GM21447 (cell line): ENCODE results near the gene TRIM73.
"Not testable (repeated sequence)": the region's sequence is repeated elsewhere in the genome, so short reads cannot be mapped to it uniquely, and the experiment has no call there.

Source experiments
- ATAC-seq: cut with Tn5 transposase; IDR thresholded peaks from one replicate; pipeline ENCODE4 v1.9.1; 2021; ENCODE audit not compliant: unreplicated experiment

The TRIM73 gene

GRCh38 chr7:75395329-75395728 is at the start of gene TRIM73:
Gene TRIM73, plus strand, starts transcription at chr7:75395629. Its CDS starts 3,305 bp downstream, at chr7:75398934.
- ATAC-seq: not testable (repeated sequence)

GRCh38 chr7:75358671-75359541 is 36.5 kb upstream of the TRIM73 start:
- peak; percentile 74 for ATAC-seq

DNA sequence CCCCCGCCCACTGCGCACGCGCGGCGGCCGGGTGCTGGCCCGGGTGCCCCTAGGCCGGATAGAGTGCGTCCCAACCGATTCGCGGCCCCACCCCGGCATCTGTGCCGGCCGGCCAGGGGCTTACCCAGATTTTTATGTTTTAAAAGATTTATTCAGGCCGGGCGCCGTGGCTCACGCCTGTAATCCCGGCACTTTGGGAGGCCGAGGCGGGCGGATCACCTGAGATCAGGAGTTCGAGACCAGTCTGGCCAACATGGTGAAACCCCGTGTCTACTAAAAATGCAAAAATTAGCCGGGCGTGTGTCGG is 35.9 kb upstream of the TRIM73 start:
- not testable (repeated sequence) for ATAC-seq

DNA sequence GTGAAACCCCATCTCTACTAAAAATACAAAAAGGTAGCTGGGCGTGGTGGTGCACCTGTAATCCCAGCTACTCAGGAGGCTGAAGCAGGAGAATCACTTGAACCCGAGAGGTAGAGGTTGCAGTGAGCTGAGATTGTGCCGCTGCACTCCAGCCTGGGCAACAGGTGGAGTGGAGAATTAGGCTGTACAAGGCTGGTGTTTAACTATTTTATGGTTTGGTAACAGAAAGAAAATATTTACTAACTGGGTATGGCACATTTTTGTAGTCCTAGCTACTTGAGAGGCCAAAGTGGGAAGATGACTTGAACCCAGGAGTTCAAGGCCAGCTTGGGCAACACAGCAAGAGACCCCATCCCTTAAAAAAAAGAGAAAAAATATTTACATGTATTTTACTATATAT is 31.4 kb upstream of the TRIM73 start:
- ATAC-seq: not testable (repeated sequence)

DNA sequence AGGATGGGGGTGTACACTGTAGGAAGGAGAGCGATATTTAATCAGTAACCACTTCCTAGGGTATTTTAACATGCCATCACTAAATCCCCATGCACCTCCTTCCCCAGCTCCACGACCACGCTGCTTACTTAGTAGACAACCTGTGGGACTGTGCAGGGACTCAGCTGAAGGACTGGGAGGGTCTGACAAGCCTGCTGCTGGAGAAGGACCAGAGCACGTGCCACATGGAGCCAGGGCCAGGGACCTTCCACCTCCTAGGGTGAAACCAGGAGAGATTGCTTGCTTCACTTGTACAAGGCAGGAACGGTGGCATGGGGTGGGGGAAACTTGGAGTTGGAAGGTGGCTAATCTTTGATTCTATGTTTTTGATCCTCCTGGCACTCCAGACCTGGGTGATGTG is 28.8 kb upstream of the TRIM73 start:
- not testable (repeated sequence) for ATAC-seq

DNA sequence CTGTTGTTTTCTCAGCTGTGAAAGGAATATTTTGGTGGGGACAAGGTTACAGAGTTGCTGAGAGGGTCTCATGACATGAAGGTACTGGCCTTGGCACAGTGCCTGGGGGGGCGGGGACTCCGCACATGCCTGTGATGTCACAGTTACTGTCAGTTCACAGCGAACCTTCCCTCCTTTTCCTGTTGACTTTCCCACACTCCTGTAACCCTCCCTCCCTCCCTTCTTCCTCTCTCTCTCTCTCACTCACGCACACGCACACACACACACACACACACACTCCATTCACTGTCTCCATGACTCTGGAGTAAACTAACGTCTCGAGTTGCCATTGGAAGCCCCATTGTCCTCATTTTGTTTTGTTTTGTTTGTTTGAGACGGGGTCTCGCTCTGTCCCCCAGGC is 28.1 kb upstream of the TRIM73 start:
- ATAC-seq: not testable (repeated sequence)

DNA sequence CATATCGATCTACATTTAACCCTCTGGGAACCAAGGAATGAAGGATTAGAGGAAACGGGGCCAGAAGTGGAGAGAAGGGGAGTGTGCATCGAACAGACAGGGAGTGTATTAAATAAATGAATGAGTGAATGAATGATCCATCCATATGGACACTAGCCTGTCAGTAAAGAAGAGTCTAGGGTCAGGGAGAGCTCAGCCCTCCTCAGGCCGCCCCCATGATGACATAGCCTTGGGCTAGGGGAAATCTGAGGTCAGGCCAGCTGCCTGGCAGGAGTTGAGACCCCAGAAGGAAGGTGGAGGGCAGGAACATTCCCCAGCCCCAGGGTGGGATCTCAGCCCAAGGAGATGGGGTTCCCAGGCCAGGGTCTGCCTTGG is 21.3 kb upstream of the TRIM73 start:
- ATAC-seq: not testable (repeated sequence)

DNA sequence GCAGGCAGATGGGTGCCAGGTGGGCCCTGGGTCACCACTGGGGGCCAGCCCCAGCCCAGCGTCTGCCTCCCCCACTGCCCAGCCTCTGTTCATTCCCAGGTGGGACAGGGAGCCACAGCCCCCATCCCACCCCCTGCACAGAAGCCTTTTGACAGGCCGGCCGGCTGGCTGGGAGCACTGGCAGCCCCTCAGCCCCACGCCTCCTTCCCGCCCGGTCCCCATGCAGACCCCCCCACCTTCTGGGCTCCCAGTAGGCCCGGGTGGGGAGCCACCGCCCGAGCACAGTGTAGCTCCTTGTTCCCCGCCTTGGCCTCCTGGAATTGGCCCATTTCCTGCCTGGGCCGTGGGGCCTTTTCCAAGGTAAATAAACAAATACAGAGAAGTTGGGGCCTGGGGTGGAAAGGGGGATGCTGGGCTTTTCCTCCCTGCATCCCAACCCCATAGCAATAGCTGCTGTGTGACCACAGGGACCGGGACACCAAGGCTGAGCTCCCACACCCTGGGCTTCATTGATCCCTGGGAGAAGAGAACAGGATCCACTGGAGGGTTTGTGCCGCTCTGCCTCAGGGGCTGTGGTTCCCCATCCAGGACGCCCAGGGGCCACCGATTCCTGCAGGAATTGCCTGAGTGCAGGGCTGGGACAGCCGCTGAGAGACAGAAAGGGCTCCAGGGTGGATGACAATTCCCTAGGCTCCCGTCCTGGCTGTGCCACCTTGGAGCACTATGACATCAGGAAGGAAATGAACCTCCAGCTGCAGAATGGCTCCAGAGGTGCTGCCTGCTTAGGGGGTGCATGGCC is 20.7 kb upstream of the TRIM73 start:
- ATAC-seq: not testable (repeated sequence)

- not testable (repeated sequence) for ATAC-seq
These were observed 2.2 kb upstream of the TRIM73 start for GRCh38 chr7:75393194-75393593.

- not testable (repeated sequence) for ATAC-seq
These were observed 2.4 kb downstream of the TRIM73 start for GRCh38 chr7:75397865-75398264.

DNA sequence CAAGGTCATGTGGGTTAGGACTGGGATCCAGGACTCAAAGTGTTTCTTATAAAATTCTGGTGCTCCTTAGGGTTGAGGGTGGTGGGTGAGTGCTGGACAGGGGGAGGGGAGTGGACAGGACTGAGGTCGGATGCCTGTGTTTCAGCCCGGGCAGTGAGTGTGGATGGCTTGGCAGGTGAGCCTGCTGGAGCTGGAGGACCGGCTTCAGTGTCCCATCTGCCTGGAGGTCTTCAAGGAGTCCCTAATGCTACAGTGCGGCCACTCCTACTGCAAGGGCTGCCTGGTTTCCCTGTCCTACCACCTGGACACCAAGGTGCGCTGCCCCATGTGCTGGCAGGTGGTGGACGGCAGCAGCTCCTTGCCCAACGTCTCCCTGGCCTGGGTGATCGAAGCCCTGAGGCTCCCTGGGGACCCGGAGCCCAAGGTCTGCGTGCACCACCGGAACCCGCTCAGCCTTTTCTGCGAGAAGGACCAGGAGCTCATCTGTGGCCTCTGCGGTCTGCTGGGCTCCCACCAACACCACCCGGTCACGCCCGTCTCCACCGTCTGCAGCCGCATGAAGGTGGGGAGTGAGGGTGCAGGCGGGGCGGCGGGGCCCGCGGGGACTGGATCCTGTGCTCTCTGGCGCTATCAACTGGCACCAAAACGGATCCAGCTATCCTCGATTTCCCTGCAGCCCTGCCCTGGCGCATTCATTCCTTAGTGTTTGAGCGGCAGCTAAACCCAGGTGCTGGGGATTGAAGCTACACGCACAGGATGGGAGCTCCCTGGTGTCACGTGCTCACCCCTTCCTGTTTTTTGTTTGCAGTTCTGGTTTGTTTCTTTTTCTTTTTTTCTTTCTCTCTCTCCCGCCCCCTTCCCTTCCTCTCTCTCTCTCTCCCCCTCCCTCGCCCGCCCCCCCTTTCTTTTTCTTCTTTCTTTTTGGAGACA is 3.6 kb downstream of the TRIM73 start:
- ATAC-seq: peak; percentile 56

DNA sequence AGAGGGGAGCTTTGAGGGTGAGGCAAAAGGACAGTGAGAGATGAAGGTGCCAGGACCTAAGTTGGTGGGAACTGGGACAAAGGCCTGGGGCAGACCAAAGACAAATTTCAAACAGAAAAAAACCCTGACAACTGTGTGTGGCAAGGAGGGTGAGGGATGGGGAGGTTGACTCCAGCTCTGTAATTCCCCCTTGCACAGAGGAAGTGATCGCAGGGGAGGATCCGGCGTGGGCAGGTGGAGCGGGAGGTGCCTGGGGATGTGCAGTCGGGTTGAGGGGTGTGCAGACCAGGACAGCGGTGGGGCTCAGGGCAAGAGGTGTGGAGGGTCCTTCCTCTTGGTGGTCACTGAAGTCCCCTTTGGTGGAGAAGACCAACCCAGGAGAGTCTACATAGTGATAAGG is 5.1 kb downstream of the TRIM73 start:
- not testable (repeated sequence) for ATAC-seq

DNA sequence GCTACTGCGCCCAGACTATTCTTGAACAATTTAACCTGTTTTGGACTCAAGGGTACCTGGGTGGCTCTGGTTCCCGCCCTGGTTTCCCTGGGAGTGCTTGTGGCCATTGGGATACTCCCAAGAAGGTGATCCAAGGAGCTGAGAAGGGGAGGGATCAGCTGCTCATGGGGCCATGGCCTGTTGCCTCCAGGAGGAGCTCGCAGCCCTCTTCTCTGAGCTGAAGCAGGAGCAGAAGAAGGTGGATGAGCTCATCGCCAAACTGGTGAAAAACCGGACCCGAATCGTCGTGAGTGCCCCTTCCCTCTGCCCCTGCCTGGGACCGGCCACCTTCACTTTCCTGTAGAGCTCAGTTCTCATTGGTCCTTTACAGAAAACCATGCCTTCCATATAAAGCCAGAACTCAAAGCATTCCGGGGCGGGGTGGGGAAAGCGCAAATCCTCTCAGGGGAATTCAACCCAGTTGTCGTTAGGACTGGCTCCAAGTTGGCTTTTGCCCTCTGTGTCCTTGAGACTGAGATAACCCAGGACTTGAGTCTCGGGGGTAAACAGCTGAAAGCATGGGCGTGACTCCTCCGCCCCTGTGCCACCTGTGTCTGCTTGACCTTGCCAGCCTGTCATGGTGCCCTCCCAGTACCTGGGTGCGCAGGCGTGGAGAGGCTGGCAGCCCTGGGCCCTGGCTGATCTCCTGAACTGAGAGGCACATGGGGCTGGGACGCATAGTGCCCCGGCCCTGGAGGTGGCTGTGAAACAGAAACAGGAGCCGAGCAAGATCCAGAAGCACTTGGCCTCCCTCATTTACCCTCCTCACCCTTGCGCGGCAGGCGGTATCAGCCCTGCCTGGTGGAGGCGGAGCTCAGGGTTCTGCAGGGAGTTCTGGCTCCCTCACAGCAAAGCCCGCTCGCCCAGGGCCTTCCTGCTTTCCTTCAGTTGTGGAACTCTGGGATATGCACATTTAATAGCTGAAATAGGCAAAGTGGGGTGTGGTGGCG is 8.3 kb downstream of the TRIM73 start:
- ATAC-seq: not testable (repeated sequence)

DNA sequence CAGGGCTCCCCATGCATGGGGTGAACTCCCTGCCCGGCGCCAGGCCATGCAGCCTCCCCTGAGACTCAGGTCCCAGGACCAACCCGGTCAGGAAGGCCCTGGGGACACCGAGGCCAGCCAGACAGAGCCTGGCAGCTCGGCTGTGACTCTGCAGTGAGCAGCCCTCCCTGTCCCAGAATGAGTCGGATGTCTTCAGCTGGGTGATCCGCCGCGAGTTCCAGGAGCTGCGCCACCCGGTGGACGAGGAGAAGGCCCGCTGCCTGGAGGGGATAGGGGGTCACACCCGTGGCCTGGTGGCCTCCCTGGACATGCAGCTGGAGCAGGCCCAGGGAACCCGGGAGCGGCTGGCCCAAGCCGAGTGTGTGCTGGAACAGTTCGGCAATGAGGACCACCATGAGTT is 9.2 kb downstream of the TRIM73 start:
- not testable (repeated sequence) for ATAC-seq

DNA sequence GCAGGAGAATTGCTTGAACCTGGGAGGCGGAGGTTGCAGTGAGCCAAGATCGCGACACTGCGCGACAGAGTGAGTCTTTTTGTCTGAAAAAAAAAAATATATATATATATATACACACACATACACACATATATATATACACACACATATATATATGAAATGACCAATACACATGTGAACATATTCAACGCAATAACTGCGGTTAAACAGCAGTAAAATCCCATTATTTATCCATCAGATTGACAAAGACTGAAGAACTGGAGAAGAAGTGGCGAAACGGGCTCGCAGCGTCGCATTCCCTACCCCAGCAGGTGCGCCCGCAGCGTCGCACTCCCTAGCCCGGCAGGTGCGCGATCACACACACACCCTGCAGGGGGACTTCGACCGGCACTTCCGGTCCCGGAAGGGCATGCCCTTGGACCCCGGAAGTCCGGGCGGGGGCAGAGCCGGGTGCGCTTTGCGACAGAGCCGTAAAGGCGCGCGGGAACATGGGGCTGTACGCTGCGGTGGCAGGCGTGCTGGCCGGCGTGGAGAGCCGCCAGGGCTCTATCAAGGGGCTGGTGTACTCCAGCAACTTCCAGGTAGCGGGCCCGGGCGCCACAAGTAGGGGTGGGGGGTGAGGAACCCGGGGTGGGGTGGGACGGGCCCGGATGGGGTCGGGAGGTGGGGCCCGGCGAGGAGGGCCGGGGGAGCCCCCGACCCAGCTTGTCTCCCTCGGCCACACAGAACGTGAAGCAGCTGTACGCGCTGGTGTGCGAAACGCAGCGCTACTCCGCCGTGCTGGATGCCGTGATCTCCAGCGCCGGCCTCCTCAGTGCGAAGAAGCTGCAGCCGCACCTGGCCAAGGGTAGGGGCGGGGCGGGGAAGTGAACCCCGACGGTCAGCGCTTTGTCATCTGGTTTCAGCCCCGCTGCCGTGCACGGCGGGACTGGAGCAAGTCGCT is 14.7 kb downstream of the TRIM73 start:
- peak; percentile 86 for ATAC-seq

DNA sequence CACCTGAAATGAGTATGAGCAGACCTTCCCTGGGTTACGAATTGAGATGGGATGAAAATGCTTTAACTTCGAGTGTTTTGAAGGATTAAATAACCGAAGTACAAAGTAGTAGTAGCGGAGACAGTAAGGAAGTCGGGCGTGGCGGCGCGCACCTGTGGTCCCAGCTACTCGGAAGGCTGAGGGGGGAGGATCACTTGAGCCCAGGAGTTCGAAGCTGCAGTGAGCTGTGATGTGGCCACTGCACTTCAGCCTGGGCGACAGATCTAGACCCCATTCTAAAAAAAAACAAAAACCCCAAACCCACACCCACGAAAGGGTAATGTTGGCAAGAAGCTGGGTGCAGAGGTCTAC is 15.4 kb downstream of the TRIM73 start:
- ATAC-seq: peak; percentile 19

GRCh38 chr7:75414204-75414603 is 18.8 kb downstream of the TRIM73 start:
- ATAC-seq: not testable (repeated sequence)

GRCh38 chr7:75414708-75415427 is 19.4 kb downstream of the TRIM73 start:
- not testable (repeated sequence) for ATAC-seq
